Medulla oblongata (tissue), 1 donor: ENCODE data around the gene PTOV1.

Experiments used
- DNase-seq: peaks from one replicate; pipeline ENCODE4 v3.0.0-alpha.2; 2015; ENCODE audit errors: extremely low spot score

Gene PTOV1

DNA sequence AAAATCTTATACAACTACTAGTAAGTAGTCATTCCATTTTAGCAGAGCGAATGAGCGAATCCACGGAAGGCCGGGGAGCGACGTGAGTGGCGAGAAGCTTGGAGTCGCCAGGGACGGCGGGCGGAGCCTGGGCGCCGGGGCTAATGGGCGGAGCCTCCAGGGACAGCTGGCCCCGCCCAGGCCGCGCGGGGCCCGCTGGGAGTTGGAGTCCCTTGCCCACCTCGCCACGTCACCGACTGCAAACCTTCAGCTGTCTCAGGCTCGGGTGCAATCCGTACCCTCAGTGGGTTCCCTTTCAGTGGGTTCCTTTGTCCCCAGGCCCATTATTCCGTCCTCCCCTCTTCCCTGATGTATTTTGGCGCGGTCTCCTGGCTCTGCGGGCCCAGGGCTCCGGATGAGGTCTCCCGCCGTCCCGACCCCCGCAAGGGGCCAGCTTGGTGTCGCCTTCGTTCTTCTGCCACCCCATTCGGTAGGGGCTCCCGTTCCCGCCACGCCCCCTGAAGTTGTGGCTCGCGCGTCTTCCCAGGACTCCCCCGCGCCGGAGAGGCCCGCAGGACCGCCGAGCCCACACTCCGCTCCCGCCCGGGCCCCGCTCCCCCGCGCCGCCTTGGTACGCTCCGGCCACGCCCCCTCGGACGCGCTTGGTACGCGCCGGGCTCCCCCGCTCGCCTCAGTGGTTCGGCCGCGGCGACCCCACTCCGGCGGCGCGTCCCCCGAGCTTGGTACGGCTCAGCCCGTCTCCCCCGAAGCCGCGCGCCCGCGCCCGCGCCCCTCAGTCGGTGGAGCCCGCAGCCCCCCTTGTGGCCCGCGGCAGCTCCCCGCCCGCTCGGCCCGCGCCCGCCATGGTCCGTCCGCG lies at the start of gene PTOV1:
TSS of gene PTOV1 (plus strand) at position 673 of the 856 bp plus-strand sequence.
- DNase-seq, result peak; percentile 97

DNA sequence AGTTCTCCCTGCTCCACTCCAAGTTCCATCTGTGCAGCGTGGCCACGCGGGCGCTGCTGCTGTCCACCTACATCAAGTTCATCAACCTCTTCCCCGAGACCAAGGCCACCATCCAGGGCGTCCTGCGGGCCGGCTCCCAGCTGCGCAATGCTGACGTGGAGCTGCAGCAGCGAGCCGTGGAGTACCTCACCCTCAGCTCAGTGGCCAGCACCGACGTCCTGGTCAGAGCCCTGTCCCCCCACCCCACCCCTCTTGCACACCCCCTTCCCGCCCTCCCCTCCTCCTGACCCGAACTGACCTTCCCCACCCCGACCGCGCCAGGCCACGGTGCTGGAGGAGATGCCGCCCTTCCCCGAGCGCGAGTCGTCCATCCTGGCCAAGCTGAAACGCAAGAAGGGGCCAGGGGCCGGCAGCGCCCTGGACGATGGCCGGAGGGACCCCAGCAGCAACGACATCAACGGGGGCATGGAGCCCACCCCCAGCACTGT lies 49.5 kb upstream of the PTOV1 start:
- DNase-seq, result no peak

DNA sequence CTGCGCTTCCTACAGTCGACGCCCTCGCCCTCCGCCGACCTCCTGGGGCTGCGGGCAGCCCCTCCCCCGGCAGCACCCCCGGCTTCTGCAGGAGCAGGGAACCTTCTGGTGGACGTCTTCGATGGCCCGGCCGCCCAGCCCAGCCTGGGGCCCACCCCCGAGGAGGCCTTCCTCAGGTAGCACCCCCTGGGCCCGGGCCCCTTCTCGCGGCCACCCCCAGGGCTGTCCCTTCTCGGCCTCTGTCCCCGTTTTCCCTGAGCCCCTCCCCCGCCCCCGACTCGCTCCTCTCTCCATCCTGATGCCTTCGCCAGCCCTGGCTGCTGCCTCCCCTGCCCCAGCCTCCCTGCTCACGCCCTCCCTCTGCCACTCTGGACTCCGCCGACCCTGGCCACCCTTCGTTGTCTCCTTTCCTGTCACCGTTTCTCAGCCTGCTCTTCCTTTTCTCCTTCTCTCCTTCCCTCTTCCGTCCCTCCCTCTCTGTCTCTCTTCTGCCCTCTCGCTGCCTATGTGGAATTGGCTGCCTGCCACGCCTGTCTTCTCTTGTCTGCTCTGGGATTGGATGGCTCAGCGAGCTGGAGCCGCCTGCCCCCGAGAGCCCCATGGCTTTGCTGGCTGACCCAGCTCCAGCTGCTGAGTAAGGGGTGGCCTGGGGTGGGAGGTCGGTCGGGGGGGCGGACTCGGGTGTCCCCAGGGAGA lies 48.8 kb upstream of the PTOV1 start:
- peak; percentile 97 for DNase-seq

DNA sequence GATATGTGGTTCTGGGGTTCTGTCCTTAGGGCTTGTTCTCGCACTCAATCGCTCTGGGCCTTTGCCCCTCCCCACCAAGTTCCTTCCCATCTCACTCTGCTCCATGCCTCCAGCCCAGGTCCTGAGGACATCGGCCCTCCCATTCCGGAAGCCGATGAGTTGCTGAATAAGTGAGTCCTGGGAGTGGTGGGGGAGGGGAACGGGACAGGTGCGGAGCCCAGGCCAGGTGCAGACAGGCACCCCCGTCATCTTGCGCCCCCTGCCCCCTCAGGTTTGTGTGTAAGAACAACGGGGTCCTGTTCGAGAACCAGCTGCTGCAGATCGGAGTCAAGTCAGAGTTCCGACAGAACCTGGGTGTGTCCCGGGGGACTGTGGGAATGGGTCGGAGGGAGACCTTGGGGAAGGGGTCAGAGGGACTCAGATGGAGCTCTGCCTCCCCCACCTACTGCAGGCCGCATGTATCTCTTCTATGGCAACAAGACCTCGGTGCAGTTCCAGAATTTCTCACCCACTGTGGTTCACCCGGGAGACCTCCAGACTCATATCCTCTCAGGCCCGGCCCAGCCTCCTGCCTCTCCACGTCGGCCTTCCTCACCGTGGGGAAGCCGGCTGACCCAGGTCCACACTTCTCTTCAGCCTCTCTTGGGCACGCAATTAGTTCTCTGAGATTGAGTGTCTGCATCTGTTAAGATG lies 48.0 kb upstream of the PTOV1 start:
- no peak for DNase-seq

DNA sequence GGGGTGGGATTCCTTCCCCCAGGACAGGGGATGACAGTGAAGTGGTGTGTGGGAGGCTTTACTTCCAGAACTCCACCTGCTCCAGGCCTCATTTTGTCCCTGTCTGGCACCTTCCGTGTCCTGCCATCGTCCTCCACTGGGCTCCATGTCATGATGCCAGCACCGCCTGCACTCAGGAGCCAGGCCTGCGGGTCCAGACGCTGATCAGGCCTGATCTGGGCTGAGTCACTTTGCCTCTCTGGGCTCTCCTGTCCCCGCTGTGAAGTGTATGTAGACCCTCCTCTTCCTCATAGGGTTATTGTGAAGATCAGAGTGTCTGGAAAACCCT lies 47.5 kb upstream of the PTOV1 start:
- no peak for DNase-seq

DNA sequence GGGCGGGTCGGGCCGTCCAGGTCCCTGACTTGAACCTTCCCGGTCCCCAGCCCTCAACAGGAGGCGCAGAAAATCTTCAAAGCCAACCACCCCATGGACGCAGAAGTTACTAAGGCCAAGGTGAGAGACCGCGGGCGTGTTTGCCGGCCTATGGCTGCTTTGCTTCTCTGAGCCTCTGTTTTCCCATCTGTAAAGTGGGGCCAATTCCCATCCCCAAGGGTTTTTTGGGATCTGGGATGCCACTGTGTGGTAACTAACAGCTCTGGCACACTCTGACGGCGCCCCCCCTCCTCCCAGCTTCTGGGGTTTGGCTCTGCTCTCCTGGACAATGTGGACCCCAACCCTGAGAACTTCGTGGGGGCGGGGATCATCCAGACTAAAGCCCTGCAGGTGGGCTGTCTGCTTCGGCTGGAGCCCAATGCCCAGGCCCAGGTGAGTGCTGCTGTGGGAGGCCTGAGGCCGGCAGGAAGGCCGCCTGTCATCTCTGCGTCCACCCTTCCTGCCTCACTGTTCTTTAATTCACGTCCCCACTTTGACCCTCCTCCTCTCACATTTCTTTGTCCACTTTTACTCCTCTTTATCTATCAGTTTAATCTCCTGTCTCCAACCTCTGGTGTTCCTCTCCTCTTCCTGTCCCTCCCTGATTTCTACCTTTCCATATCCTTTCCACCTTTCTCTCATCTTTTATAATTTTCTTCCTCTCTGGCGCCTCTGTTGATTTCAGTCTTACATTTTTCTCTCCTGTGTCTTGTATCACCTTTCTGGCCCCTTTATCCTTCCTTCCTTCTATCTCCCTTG lies 44.9 kb upstream of the PTOV1 start:
- no peak for DNase-seq

- no peak for DNase-seq
Observed at GRCh38 chr19:49806620-49806959, 44.4 kb upstream of the PTOV1 start.

- peak; percentile 31 for DNase-seq
Observed at GRCh38 chr19:49807058-49807903, 43.7 kb upstream of the PTOV1 start.

DNA sequence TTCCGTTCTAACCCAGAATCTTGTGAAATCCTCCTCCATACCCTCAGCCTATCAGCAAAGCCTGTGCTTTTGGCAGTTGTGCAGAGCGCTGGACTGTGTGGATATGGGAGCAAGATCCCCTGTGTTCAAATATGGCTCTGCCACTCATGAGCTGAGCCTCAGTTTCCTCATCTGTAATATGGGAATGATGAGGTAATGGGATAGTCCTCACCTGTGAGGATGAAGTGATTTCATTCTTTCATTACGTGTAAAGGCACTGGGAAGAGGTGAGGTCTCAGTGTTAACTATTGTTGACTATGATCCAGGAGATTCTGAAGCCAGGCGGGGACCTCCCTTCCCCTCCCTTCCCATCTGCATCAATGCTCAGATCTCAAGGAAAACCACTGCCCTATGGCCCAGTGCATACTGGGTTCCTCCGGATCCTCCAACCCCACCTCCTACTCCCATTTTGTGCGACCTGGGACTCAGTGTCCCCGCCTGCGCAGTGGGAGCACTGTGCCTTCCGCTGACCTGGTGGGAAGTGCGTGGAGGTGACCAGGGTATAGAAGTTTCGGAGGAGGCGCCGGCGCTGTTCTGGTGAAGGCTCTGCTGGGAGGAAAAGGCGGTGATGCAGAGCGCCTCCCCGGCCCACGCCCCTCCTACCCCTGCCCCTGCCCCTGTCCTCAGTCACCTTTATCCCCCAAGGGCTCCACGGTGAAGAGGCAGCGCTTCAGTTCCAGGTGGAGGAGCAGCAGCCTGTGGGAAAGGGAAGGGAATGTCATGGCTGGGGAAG lies 42.9 kb upstream of the PTOV1 start:
- no peak for DNase-seq

- peak; percentile 94 for DNase-seq
Observed at GRCh38 chr19:49808711-49809159, 42.2 kb upstream of the PTOV1 start.

GRCh38 chr19:49809160-49809940 lies 41.6 kb upstream of the PTOV1 start:
- DNase-seq, result peak; percentile 49

DNA sequence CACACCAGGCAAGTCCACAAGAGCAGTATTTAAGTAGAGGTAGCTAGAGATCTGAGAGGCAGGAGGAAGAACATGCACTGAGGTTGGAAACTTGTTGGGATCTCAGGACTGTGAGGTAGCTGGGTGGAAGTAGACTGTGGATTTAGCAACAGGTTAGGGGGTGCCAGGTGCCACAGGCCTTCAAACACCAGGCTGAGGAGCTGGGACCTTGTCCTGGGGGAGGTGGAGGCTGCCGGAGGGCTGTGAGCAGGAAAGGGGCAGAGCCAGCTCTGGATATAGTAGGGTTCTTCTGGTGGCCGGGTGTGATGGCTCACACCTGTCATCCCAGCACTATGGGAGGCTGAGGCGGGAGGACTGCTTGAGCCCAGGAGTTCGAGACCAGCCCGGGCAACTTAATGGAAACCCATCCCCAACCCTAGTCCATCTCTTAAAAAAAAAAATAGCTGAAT lies 41.0 kb upstream of the PTOV1 start:
- no peak for DNase-seq

GRCh38 chr19:49811328-49811727 lies 39.6 kb upstream of the PTOV1 start:
- DNase-seq, result no peak

DNA sequence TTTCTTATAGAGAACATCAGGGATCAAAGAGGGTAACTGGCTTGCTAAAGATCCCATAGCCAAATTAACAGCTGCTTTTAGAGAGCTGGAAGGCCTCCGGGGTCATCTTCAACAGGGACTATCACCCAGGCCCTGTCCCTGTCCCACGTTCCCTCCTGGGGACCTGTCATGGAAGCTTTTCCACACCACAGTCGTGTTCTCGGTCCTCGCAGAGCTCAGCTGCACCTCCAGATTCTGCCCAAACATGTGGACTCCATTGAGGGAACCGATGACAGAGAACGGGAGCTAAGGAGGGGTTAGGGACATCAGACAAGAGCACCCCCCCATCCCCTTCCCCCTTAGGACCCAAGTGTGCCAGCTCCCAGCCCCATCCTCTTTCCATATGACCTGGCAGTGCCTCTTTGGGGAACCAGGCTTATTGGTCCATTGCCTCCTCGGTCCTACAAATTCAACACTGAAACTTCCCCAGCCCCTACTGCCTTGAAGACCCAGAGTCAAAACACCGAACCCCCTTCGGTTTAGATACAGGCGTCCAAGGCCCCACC lies 38.4 kb upstream of the PTOV1 start:
- no peak for DNase-seq

- DNase-seq, result peak; percentile 99
Observed at GRCh38 chr19:49812997-49813861, 37.7 kb upstream of the PTOV1 start, which contains the start of gene FUZ. TSS of gene FUZ (minus strand) at chr19:49813292. CDS start at chr19:49813106, 186 bp downstream.

DNA sequence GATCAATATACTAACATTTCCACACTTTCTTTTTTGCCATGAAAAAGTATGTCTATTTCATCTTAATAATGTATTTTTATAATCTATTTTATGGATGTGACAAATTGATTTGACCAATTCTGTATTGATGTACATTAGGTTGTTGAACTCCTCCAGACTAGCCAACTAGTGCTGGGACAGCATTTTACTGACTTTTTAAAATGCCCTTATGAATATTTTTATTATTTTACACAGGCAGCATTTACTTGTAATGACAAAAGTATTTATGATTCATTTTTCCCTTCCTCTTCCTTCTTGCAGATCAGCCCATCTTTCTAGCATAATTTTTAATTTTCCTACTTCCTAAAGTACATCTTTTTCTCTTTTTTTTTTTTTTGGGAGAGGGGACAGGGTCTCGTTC lies 36.9 kb upstream of the PTOV1 start:
- DNase-seq, result no peak

DNA sequence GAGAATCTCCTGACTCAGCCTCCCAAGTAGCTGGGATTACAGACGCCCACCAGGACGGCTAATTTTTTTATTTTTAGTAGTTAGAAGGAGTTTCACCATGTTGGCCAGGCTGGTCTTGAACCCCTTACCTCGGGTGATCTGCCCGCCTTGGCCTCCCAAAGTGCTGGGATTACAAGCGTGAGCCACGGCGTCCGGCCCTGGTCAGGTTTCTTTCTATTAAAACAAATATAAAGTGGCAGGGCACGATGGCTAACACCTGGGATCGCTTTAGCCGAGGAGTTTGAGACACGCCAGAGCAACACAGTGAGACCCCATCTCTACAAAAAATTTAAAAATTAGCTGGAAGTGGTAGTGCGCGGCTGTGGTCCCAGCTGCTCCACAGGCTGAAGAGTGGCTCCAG lies 34.4 kb upstream of the PTOV1 start:
- DNase-seq, result no peak
